NB4 (cell line): ENCODE data around the gene MYO7B.
"Not testable (repeated sequence)": the region's sequence is repeated elsewhere in the genome, so short reads cannot be mapped to it uniquely, and the experiment has no call there.

ENCODE experiments used
- CTCF ChIP-seq: IDR thresholded peaks from one replicate; pipeline ENCODE4 v1.5.1; 2012; ENCODE audit warnings: low read depth, low read length
- MAX ChIP-seq: IDR thresholded peaks from 2 replicates; pipeline ENCODE4 v1.6.1; 2011; ENCODE audit warnings: low read depth, low read length
- POLR2A ChIP-seq: IDR thresholded peaks from 2 replicates; pipeline ENCODE4 v1.6.1; 2011; ENCODE audit warnings: mild to moderate bottlenecking; ENCODE audit not compliant: insufficient read length; ENCODE audit errors: extremely low read depth

- TF ChIP-seq CTCF, POLR2A, MAX: not testable (repeated sequence)
Measured at GRCh38 chr2:127524198-127524834, 11.2 kb upstream of the MYO7B start.
